Measurements from ENCODE around the gene PHKG2. TPM values are rescaled to one million over a fixed set of nuclear protein-coding genes. Genes with fewer than 3 reads are reported as not detected.

Gene PHKG2
- total RNA-seq, 1 donor from 2014 or later = 12.6 TPM

- ATAC-seq (no peak), DNase-seq (ENCODE audit: missing footprints) (no peak)
- intact Hi-C loops (cut with DNase I) = no loop called here
These were observed 35.3 kb downstream of the PHKG2 start for GRCh38 chr16:30783280-30784109.

- no peak for DNase-seq (ENCODE audit: missing footprints)
- no peak for ATAC-seq
- intact Hi-C loops (cut with DNase I) = no loop called here
These were observed 36.0 kb downstream of the PHKG2 start for GRCh38 chr16:30784215-30784614.

GRCh38 chr16:30785126-30786106, 37.2 kb downstream of the PHKG2 start:
- no peak for DNase-seq (ENCODE audit: missing footprints)
- intact Hi-C loops (cut with DNase I) = loop anchor here (2.0 kb wide), 1 partner anchor 19 kb away; no protein-coding TSS in a partner anchor
- ATAC-seq = no peak

GRCh38 chr16:30786115-30786935, 38.1 kb downstream of the PHKG2 start:
- DNase-seq (ENCODE audit: missing footprints) = no peak
- intact Hi-C loops (cut with DNase I) = loop anchor here (2.0 kb wide), 1 partner anchor 18 kb away; no protein-coding TSS in a partner anchor

GRCh38 chr16:30786936-30787612, 38.8 kb downstream of the PHKG2 start, which contains the start of gene ZNF629:
ZNF629 (minus strand) TSS chr16:30787205; CDS start chr16:30784482, 2,723 bp downstream.
- intact Hi-C loops (cut with DNase I) = loop anchor here (2.0 kb wide), 1 partner anchor 18 kb away; no protein-coding TSS in a partner anchor

More at GRCh38 chr16:30786115-30786935, 38.1 kb downstream of the PHKG2 start:
- ATAC-seq = peak; percentile 62

GRCh38 chr16:30787613-30788378, 39.6 kb downstream of the PHKG2 start:
- no peak for DNase-seq (ENCODE audit: missing footprints)
- intact Hi-C loops (cut with DNase I) = loop anchor here (2.0 kb wide), 1 partner anchor 17 kb away; no protein-coding TSS in a partner anchor
- no peak for ATAC-seq

More at GRCh38 chr16:30786936-30787612, 38.8 kb downstream of the PHKG2 start, which contains the start of gene ZNF629:
- DNase-seq (ENCODE audit: missing footprints) (no peak), ATAC-seq (peak; percentile 84)

- intact Hi-C loops (cut with DNase I) = no loop called here
- ATAC-seq (no peak), DNase-seq (ENCODE audit: missing footprints) (no peak)
These were observed 45.4 kb downstream of the PHKG2 start for GRCh38 chr16:30793508-30794069.

- DNase-seq (ENCODE audit: missing footprints) (no peak), ATAC-seq (no peak)
- intact Hi-C loops (cut with DNase I) = no loop called here
These were observed 46.4 kb downstream of the PHKG2 start for GRCh38 chr16:30794634-30795033.

GRCh38 chr16:30797670-30798309, 49.6 kb downstream of the PHKG2 start:
- no peak for ATAC-seq
- intact Hi-C loops (cut with DNase I) = no loop called here
- no peak for DNase-seq (ENCODE audit: missing footprints)

Other genes starting within 250 kb of the PHKG2 start
- gene ZNF768, start 221.9 kb upstream of the PHKG2 start, total RNA-seq = 73.8 TPM
- 5.7 TPM for gene ZNF747, start 213.6 kb upstream of the PHKG2 start, total RNA-seq
- 10.0 TPM for gene ZNF764, start 190.1 kb upstream of the PHKG2 start, total RNA-seq
- 12.2 TPM for gene ZNF688, start 176.7 kb upstream of the PHKG2 start, total RNA-seq
- 7.6 TPM for gene ZNF785, start 162.7 kb upstream of the PHKG2 start, total RNA-seq
- gene ZNF689, start 138.0 kb upstream of the PHKG2 start, total RNA-seq = 4.2 TPM
- 18.2 TPM for gene PRR14, start 97.5 kb upstream of the PHKG2 start, total RNA-seq
- gene FBRS, start 90.0 kb upstream of the PHKG2 start, total RNA-seq = 31.0 TPM
- 39.7 TPM for gene SRCAP, start 49.3 kb upstream of the PHKG2 start, total RNA-seq
- 0.89 TPM for gene CFAP119, start 13.6 kb downstream of the PHKG2 start, total RNA-seq
- 42.6 TPM for gene RNF40, start 13.9 kb downstream of the PHKG2 start, total RNA-seq
- gene ZNF629, start 38.8 kb downstream of the PHKG2 start, total RNA-seq = 17.4 TPM
- gene BCL7C, start 145.7 kb downstream of the PHKG2 start, total RNA-seq = 32.2 TPM
- gene CTF1, start 148.2 kb downstream of the PHKG2 start, total RNA-seq = 8.7 TPM
- 6.3 TPM for gene FBXL19, start 175.1 kb downstream of the PHKG2 start, total RNA-seq
- 11.4 TPM for gene ORAI3, start 200.6 kb downstream of the PHKG2 start, total RNA-seq
- gene SETD1A, start 209.3 kb downstream of the PHKG2 start, total RNA-seq = 9.4 TPM
- 7.0 TPM for gene HSD3B7, start 236.8 kb downstream of the PHKG2 start, total RNA-seq